ENCODE data around the gene PIGA. TPM values are rescaled to one million over a fixed set of nuclear protein-coding genes. Genes with fewer than 3 reads are reported as not detected.
A peak's percentile ranks its signal among the peaks of the same experiment; 100 is the strongest.

Gene PIGA
- total RNA-seq, 1 experiment from 2014 or later: 13.9 TPM

GRCh38 chrX:15298780-15299179, 36.5 kb downstream of the PIGA start:
- no peak overlapping the region for H3K4me3 Mint-ChIP-seq
- no peak for TF ChIP-seq CTCF (conservative IDR thresholded peaks at IDR 0.05)
- peaks cover 1% of the 10 kb centered on the region; the same call in 1 of the 2 replicates for H3K27me3 Mint-ChIP-seq (ENCODE audit: low read depth)
- Histone ChIP-seq H3K14ac (ENCODE audit: insufficient read depth, low read length) (no peak overlapping the region), H3K27ac (ENCODE audit: insufficient read length, low read depth, low read length) (no peak overlapping the region), H3K27me3 (ENCODE audit: insufficient read depth, low read length) (no peaks in the 10 kb centered on the region), H3K4ac (ENCODE audit: low read depth, low read length) (no peak overlapping the region), H2BK5ac (ENCODE audit: insufficient read length, low read length) (no peak overlapping the region), H2BK20ac (ENCODE audit: low read depth, low read length, poor library complexity, severe bottlenecking) (no peak overlapping the region), H3K9me3 (ENCODE audit: control insufficient read depth, low read depth, low read length) (no peaks in the 10 kb centered on the region), H2BK15ac (ENCODE audit: low read depth, low read length) (no peak overlapping the region), H2AK5ac (ENCODE audit: insufficient read length, low read length) (no peak overlapping the region), H3T11ph (ENCODE audit: low read length) (no peak overlapping the region), H3K9ac (ENCODE audit: extremely low read depth, insufficient read length, low read length) (no peak overlapping the region), H4K5ac (ENCODE audit: insufficient read length, low read depth, low read length) (no peak overlapping the region), H3K23ac (ENCODE audit: insufficient read length, low read depth, low read length) (no peak overlapping the region), H2BK120ac (ENCODE audit: low read depth, low read length, poor library complexity, severe bottlenecking) (no peak overlapping the region), H3K4me1 (ENCODE audit: insufficient read depth, low read length) (peaks cover 2% of the 10 kb centered on the region; the same call in 1 of the 2 replicates), H3K79me2 (ENCODE audit: insufficient read depth, low read length) (no peaks in the 10 kb centered on the region), H3K56ac (ENCODE audit: insufficient read length, low read depth, low read length) (no peak overlapping the region), H2AFZ (ENCODE audit: low read length) (no peak overlapping the region), H4K20me1 (ENCODE audit: control insufficient read depth, insufficient read depth, insufficient read length) (no peaks in the 10 kb centered on the region), H4K8ac (replicated peaks; ENCODE audit: insufficient read length, low read depth, low read length) (no peak overlapping the region), H3K79me1 (ENCODE audit: insufficient read depth, low read depth, low read length, poor library complexity, severe bottlenecking) (no peaks in the 10 kb centered on the region), H4K91ac (ENCODE audit: insufficient read length, low read depth, low read length) (no peak overlapping the region), H3K23me2 (ENCODE audit: insufficient read length, low read depth, low read length, poor library complexity, severe bottlenecking) (no peaks in the 10 kb centered on the region), H3K4me2 (ENCODE audit: insufficient read depth, insufficient read length, low read length) (no peak overlapping the region), H3K18ac (ENCODE audit: insufficient read length, low read depth, low read length) (no peak overlapping the region), H2BK12ac (ENCODE audit: insufficient read length, low read depth, low read length) (no peak overlapping the region)
- H3K36me3 Mint-ChIP-seq (ENCODE audit: insufficient read depth in 1 of 3, low read depth in 3 of 3): no peaks in the 10 kb centered on the region
- WGBS (ENCODE audit: extremely low coverage, insufficient read length, low lambda C conversion rate): no CpG with 5 or more reads among the region's 3 CpGs
- peak overlapping the region in 1 of 3 experiments; percentile 52; a peak in 1 of 7 replicates for H3K27ac Mint-ChIP-seq
- no peaks in the 10 kb centered on the region for H3K4me1 Mint-ChIP-seq
- H3K9me3 Mint-ChIP-seq: peaks cover 16% of the 10 kb centered on the region in 2 experiments
- no peak for DNase-seq
